Stimulated activated CD4-positive, alpha-beta T cell treated with anti-CD3 and anti-CD28 coated beads, Interleukin-15, amount 100 ng/mL, for 48 hours (primary cell): ENCODE results near the gene CACNA1C.
"Not testable (repeated sequence)": the region's sequence is repeated elsewhere in the genome, so short reads cannot be mapped to it uniquely, and the experiment has no call there.

ENCODE experiments used
- DNase-seq, 2 donors: peaks; one replicate each; pipeline ENCODE4 v3.0.0-alpha.2; 2020; ENCODE audit warnings: low read depth in 2 of 2

CACNA1C gene

DNA sequence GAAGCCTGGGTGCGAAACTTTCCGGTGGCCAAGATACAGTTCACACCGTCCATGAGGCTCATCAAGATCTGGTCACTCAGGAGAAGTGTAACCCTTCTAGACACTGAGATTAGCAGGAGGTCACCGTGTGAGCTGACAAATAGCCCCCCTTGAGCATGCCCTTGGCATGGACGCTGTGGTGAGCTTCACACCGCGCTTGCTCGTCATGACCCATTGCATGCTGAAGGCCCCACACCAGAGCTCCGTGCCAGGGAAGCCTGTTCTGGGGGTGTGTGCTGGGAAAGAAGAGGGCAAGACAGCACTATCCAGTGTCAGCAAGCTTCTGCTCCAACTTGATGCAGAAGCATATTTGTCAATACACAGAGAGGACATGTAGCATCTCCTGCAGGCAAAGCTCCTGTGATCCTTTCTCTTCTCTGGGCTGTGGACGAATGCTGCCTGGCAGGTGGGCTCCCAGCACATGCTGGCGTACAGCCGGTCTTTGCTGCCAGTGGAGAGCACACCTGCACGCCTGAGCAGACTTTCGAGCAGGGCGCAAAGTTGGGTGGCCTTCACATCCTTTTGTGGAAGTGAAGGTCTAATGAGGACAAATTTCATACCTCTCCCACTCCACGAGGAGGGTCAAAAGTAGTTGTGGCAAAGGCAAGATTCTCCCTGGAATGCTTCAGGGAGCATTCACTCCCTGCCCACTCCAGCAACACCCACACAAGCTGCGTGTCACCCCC, 615.1 kb downstream of the CACNA1C start:
- DNase-seq, result no peak

- DNase-seq, result no peak
Measured at GRCh38 chr12:2668816-2669215, 616.0 kb downstream of the CACNA1C start.

DNA sequence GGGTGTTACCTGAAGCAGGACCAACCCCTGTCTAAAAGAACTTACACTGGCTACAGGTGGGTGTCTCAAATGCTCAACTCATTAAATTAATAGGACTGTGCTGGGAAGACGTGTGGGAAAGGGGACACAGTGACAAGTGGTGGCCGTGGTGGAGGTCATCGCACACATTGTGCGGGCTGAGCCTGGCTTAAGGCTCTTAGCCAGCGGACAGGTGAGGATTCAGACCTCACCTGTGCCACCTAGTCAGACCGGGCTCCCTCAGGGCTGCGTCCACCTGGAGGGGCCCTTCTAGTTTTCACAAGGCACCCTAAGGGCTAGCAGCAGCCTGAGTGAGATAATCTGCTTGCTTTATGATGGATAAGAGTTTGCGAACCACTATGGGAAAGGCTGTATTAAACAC, 616.8 kb downstream of the CACNA1C start:
- no peak for DNase-seq

DNA sequence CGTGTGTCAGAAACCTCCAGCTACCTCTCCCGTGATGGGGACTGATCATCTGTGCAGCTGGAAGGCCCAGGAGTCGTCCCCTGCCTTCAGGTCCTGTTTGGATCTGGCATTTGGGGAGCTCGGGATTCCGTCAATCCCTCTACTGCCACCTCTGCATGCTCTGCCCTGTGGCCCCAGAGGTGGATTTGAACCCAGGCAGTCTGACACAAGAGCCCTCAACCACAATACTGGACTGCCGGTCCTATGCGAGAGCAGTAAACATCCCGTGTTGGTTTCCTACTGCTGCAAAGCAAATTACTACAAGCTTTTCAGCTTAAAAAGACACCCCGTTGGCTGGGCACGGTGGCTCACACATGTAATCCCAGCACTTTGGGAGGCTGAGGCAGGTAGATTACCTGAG, 620.1 kb downstream of the CACNA1C start:
- no peak for DNase-seq

DNA sequence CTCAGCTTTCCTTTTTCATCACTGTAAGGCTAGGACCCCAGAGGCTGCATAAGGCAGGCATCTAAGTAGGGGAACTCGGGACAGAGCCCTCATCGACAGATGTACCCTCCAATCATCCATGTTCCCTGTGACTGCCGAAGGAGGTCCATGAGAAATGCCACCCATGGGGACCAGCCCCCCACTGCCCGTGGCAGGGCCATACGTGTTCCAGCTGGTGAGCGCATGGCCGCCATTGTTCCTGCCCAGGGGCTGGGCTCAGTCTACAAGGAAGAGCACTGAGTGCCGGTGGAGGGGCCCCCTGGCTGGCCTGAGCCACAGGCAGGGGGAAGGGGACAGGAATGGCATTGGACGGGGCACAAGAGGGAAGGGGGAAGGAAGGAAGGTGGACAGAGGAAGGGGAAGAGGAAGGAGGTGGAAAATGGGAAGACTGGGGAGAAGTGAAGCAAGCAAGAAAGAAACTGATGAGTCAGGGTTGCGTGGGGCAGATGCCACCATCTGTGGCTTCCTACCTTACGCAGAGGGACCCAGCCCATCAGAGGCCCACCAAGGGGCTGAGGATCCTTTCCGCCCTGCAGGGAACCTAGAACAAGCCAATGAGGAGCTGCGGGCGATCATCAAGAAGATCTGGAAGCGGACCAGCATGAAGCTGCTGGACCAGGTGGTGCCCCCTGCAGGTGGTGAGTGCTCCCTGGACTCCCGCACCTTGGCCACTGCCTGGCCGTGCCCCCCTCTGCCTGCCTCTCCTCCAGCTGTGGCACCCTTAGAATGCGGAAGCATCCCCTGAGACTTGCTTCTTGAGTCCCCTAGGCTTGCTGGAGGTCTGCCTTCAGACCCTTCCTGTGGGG, 621.4 kb downstream of the CACNA1C start:
- DNase-seq, result no peak

GRCh38 chr12:2675776-2676175, 623.0 kb downstream of the CACNA1C start:
- no peak for DNase-seq

GRCh38 chr12:2677142-2677880, 624.5 kb downstream of the CACNA1C start:
- no peak for DNase-seq

DNA sequence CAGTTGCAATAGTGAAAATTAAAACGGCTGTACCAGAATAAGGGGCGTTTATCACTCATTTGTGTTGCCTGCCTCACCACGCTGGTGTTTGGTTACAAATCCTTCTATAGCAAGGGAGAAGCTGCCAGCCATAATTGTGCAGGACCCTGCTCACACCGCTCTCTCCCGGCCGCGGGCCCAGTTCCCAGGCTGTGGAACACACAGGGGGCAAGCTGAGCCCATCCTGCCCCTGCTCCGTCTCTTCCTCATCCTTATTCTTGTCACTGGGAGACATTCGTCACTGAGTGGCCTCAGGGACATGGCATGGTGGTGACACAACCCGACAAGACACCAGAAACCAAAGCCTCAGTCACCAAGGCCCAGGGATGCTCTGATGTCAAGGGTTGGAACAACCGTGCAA, 625.6 kb downstream of the CACNA1C start:
- no peak for DNase-seq

DNA sequence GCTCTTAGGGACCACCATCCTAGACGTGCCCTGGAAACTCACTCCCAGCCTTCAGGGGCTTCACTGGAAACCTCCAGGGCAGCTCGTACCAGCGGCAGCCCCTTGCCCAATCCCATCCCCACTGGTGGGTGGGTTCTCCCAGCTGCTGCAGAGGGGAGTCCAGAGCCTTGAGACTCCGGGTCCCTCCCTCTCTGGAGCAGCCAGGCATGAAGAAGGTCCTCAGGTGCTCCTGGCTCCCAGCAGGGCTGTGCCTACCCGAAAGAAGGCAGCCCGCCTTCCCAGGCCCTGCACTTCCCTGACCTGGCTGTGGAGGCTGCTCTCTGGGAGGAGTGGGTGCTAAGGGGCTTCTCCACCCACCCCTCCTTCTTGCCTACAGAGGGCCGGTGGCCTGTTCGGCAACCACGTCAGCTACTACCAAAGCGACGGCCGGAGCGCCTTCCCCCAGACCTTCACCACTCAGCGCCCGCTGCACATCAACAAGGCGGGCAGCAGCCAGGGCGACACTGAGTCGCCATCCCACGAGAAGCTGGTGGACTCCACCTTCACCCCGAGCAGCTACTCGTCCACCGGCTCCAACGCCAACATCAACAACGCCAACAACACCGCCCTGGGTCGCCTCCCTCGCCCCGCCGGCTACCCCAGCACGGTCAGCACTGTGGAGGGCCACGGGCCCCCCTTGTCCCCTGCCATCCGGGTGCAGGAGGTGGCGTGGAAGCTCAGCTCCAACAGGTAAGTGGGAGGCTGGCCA, 626.5 kb downstream of the CACNA1C start:
- DNase-seq, result no peak

- no peak for DNase-seq
Measured at GRCh38 chr12:2679816-2680675, 627.3 kb downstream of the CACNA1C start.

- no peak for DNase-seq
Measured at GRCh38 chr12:2680676-2681039, 627.9 kb downstream of the CACNA1C start.

GRCh38 chr12:2681450-2682205, 628.8 kb downstream of the CACNA1C start:
- no peak for DNase-seq

GRCh38 chr12:2682296-2683251, 629.8 kb downstream of the CACNA1C start:
- DNase-seq, result no peak

- DNase-seq, result no peak
Measured at GRCh38 chr12:2683283-2684025, 630.7 kb downstream of the CACNA1C start.

DNA sequence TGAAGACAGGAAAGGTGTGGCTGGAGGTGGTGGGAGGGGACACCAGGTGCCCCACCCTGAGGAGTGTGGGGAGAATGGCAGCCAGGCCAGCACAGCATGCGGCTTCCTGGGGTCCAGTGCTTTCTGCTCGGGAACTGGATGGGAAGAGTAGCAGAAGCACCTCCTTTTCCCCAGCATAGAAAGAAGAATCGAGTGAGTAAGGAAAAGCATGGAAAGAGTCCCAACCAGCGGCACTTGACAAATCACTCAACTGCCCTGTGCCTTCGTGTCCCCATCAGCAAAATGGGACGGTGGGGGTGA, 631.2 kb downstream of the CACNA1C start:
- not testable (repeated sequence) for DNase-seq

- DNase-seq, result not testable (repeated sequence)
Measured at GRCh38 chr12:2685620-2686279, 633.0 kb downstream of the CACNA1C start.

- DNase-seq, result no peak
Measured at GRCh38 chr12:2686280-2686646, 633.5 kb downstream of the CACNA1C start.

GRCh38 chr12:2687058-2687457, 634.3 kb downstream of the CACNA1C start:
- DNase-seq, result no peak
